ENCODE results near the gene ASXL2. TPM values are rescaled to one million over a fixed set of nuclear protein-coding genes. Genes with fewer than 3 reads are reported as not detected.

ASXL2 gene
- total RNA-seq, 6 experiments from 2014 or later = 9.1 to 13.4 (median 12.0) TPM

GRCh38 chr2:25736899-25737515 lies 141.3 kb downstream of the ASXL2 start:
- H3K27me3 ChIP-seq = no peaks in the 10 kb centered on the region
- H3K4me3 ChIP-seq = no peak overlapping the region
- peaks cover 0 to 4% (median 0%) of the 10 kb centered on the region in 4 donors for H3K36me3 ChIP-seq
- TF ChIP-seq, protein P1, sequence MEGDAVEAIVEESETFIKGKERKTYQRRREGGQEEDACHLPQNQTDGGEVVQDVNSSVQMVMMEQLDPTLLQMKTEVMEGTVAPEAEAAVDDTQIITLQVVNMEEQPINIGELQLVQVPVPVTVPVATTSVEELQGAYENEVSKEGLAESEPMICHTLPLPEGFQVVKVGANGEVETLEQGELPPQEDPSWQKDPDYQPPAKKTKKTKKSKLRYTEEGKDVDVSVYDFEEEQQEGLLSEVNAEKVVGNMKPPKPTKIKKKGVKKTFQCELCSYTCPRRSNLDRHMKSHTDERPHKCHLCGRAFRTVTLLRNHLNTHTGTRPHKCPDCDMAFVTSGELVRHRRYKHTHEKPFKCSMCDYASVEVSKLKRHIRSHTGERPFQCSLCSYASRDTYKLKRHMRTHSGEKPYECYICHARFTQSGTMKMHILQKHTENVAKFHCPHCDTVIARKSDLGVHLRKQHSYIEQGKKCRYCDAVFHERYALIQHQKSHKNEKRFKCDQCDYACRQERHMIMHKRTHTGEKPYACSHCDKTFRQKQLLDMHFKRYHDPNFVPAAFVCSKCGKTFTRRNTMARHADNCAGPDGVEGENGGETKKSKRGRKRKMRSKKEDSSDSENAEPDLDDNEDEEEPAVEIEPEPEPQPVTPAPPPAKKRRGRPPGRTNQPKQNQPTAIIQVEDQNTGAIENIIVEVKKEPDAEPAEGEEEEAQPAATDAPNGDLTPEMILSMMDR (IDR thresholded peaks at IDR 0.05) = no peak
- TF ChIP-seq POLR2A (IDR thresholded peaks at IDR 0.05) = no peak
- DNase-seq (no peak), ATAC-seq (no peak)
- H3K4me1 ChIP-seq = peaks cover 0 to 17% (median 3%) of the 10 kb centered on the region in 4 donors
- H3K27ac ChIP-seq = no peak overlapping the region
- 78% methylated on average over 6 of the region's 6 CpGs for WGBS (ENCODE audit: insufficient coverage, low coverage, low lambda C conversion rate, missing lambda C conversion rate)
- intact Hi-C loops (cut with DNase I) = no loop called here
- no peaks in the 10 kb centered on the region for H3K9me3 ChIP-seq

- ATAC-seq (no peak), DNase-seq (no peak)
- Histone ChIP-seq H3K4me1 (peaks cover 0 to 9% (median 3%) of the 10 kb centered on the region in 4 donors), H3K27me3 (no peaks in the 10 kb centered on the region), H3K36me3 (no peaks in the 10 kb centered on the region), H3K4me3 (no peak overlapping the region), H3K9me3 (no peaks in the 10 kb centered on the region), H3K27ac (no peak overlapping the region)
- 83% methylated on average over 1 of the region's 1 CpG for WGBS (ENCODE audit: insufficient coverage, low coverage, low lambda C conversion rate, missing lambda C conversion rate)
- intact Hi-C loops (cut with DNase I) = no loop called here
- no peak for TF ChIP-seq POLR2A (IDR thresholded peaks at IDR 0.05)
- TF ChIP-seq, protein P1 (IDR thresholded peaks at IDR 0.05) = no peak
Observed at GRCh38 chr2:25735835-25736234, 142.5 kb downstream of the ASXL2 start.

DNA sequence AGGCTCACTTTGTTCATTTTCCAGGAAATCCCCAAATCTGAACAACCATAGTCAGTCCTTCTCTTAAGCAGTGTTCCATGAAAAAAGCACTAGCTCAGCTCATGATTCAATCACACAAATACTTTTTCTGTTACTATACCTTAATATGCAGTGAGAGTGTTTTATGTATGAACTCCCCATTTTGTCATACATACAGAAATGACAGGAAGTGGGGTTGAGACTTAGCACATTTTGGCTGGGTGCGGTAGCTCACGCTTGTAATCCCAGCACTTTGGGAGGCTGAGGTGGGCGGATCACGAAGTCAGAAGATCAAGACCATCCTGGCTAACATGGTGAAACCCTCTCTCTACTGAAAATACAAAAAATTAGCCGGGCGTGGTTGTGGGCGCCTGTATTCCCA lies 149.7 kb downstream of the ASXL2 start:
- Histone ChIP-seq H3K27me3 (no peaks in the 10 kb centered on the region), H3K36me3 (no peaks in the 10 kb centered on the region), H3K4me1 (no peaks in the 10 kb centered on the region), H3K9me3 (no peaks in the 10 kb centered on the region), H3K27ac (no peak overlapping the region), H3K4me3 (no peak overlapping the region)
- ATAC-seq (no peak), DNase-seq (no peak)
- intact Hi-C loops (cut with DNase I) = no loop called here
- WGBS (ENCODE audit: insufficient coverage, low coverage, low lambda C conversion rate, missing lambda C conversion rate) = 88% methylated on average over 5 of the region's 7 CpGs
- TF ChIP-seq, protein P1 (IDR thresholded peaks at IDR 0.05) = no peak

DNA sequence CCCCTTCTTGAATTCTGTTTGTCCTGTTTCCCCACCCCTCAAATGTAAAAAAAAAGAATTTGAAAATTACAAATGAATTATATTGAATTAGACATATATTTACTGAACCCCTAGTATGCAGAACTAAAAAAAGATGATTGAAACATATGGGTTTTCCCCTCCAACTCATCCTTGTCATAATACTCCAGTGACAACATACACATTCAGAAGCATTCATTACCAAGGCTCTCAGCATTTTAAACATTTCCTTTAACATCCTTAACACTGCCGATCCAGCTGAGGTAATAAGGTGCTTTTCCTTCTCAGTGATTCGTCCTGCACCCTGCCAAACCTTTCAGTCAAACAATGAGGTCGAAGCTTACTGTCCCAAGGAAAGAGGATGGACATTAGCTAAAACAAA lies 151.8 kb downstream of the ASXL2 start:
- H3K4me1 ChIP-seq = no peaks in the 10 kb centered on the region
- no peaks in the 10 kb centered on the region for H3K27me3 ChIP-seq
- no peak for DNase-seq
- intact Hi-C loops (cut with DNase I) = no loop called here
- TF ChIP-seq, protein P1 (IDR thresholded peaks at IDR 0.05) = no peak
- TF ChIP-seq POLR2A (IDR thresholded peaks at IDR 0.05) = no peak
- no peaks in the 10 kb centered on the region for H3K9me3 ChIP-seq
- no peaks in the 10 kb centered on the region for H3K36me3 ChIP-seq
- ATAC-seq = no peak
- H3K4me3 ChIP-seq = no peak overlapping the region
- H3K27ac ChIP-seq = no peak overlapping the region
- 73% methylated on average over 3 of the region's 3 CpGs for WGBS (ENCODE audit: insufficient coverage, low coverage, low lambda C conversion rate, missing lambda C conversion rate)
